ENCODE measurements around the gene ENTPD2. TPM values are rescaled to one million over a fixed set of nuclear protein-coding genes. Genes with fewer than 3 reads are reported as not detected.

The ENTPD2 gene
- total and polyA plus RNA-seq, 2 donors (not counting 1 experiment from before 2014, with no cell fraction given): not detected

DNA sequence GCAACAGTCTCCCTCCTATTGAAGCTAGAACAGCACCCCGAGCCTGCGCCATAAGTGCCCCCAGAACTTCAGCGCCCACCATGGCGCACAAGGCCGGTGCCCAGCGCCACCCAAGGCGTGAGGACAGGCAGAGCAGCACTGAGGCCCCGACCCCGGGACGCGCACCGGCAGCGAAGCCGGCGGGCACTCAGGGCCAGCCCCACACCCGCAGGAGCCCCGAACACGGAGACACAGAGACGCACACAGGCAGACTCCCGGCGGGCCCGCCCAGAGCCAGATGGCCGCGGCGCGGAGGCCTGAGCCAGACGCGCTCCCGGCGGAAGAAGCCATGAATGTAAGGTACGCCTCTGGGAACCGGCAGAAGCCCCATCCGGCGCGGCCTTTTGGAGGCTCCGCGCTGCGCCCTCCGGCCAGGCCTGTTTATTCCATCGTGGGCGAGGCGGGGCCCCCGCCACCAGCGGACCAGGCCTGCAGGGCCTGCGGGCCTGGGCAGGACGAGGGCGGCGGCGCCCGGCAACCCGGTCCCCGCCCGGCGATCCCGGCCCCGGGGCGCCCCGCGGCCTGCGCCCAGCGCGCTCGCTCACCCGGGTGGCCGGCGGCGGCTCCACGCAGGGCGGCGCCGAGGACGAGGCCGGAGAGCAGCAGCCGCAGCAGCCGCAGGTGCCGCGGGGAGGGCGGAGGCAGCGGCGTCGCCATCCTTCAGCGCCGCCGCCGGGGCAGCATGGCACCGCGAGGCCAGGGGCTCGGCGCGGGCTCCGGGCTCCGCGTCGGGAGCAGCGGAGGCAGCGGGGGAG lies 8.4 kb downstream of the ENTPD2 start:
- Mint-ChIP-seq H3K9me3 (ENCODE audit: insufficient read depth) (no peaks in the 10 kb centered on the region), H3K27ac (no peak overlapping the region), H3K27me3 (peaks cover 17% of the 10 kb centered on the region), H3K4me1 (peaks cover 10% of the 10 kb centered on the region), H3K4me3 (peak overlapping the region; percentile 19)
- TF ChIP-seq EZH2 (IDR thresholded peaks at IDR 0.05; ENCODE audit: borderline replicate concordance, insufficient read depth, low read depth, low read length, poor library complexity, severe bottlenecking): peak; percentile 94
- TF ChIP-seq, protein P1, sequence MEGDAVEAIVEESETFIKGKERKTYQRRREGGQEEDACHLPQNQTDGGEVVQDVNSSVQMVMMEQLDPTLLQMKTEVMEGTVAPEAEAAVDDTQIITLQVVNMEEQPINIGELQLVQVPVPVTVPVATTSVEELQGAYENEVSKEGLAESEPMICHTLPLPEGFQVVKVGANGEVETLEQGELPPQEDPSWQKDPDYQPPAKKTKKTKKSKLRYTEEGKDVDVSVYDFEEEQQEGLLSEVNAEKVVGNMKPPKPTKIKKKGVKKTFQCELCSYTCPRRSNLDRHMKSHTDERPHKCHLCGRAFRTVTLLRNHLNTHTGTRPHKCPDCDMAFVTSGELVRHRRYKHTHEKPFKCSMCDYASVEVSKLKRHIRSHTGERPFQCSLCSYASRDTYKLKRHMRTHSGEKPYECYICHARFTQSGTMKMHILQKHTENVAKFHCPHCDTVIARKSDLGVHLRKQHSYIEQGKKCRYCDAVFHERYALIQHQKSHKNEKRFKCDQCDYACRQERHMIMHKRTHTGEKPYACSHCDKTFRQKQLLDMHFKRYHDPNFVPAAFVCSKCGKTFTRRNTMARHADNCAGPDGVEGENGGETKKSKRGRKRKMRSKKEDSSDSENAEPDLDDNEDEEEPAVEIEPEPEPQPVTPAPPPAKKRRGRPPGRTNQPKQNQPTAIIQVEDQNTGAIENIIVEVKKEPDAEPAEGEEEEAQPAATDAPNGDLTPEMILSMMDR (IDR thresholded peaks at IDR 0.05): no peak
- DNase-seq (peak; percentile 56), ATAC-seq (ENCODE audit: low read depth) (no peak)
- peaks cover 0 to 79% (median 48%) of the 10 kb centered on the region in 4 experiments for H3K27me3 ChIP-seq (replicated peaks in 1 of 4; ENCODE audit: control extremely low read depth in 1 of 4, control insufficient read depth in 3 of 4, insufficient read depth in 4 of 4, low read length in 3 of 4)
- H3K9ac ChIP-seq (ENCODE audit: low read length): peak overlapping the region; percentile 39
- H3K36me3 ChIP-seq (replicated peaks in 1 of 2; ENCODE audit: control extremely low read depth in 1 of 2, control insufficient read depth in 1 of 2, extremely low read depth in 1 of 2, insufficient read depth in 2 of 2, low read length in 1 of 2): no peaks in the 10 kb centered on the region
- 3% methylated on average over 96 of the region's 96 CpGs for WGBS (ENCODE audit: insufficient coverage)
- intact Hi-C loops (cut with micrococcal nuclease): loop anchor here (1.0 to 2.0 kb wide), 2 partner anchors 22 to 191 kb away; no protein-coding TSS in a partner anchor
- peaks cover 24 to 42% of the 10 kb centered on the region in 2 donors for H3K4me1 ChIP-seq (ENCODE audit: control insufficient read depth in 2 of 2, insufficient read depth in 2 of 2, low read length in 2 of 2)
- H3K27ac ChIP-seq (ENCODE audit: low read length in 2 of 2): no peak overlapping the region
- H3K9me3 ChIP-seq (ENCODE audit: control extremely low read depth in 1 of 3, control insufficient read depth in 2 of 3, insufficient read depth in 1 of 3, low read length in 2 of 3): peaks cover 0 to 41% (median 0%) of the 10 kb centered on the region in 3 donors
- ChIA-PET POLR2A (interaction anchor here (0.5 kb wide), 1 partner anchor 25 kb away, joined by 3 read pairs; the partner anchor contains the start of gene SAPCD2), CTCF (interaction anchor here (1.0 to 3.2 kb wide), 9 partner anchors 9 to 23 kb away, joined by 4 to 61 read pairs (median 10); partner anchors contain the start of gene ABCA2)
- peak overlapping the region; percentile 28 for H2AFZ ChIP-seq (ENCODE audit: insufficient read depth, low read depth, low read length, poor library complexity, severe bottlenecking)
- H3K79me2 ChIP-seq (ENCODE audit: control insufficient read depth, insufficient read depth, low read length): no peaks in the 10 kb centered on the region
- peak overlapping the region; percentile 85 for H3K4me2 ChIP-seq (replicated peaks; ENCODE audit: low read depth, low read length, poor library complexity, severe bottlenecking)
- peak overlapping the region in 3 of 5 experiments; percentile 18 to 46 (median 23) for H3K4me3 ChIP-seq (ENCODE audit: control extremely low read depth in 1 of 5, extremely low read depth in 1 of 5, insufficient read depth in 1 of 5, low read depth in 2 of 5, low read length in 4 of 5)
- H4K20me1 ChIP-seq (ENCODE audit: control insufficient read depth, insufficient read depth, low read length, poor library complexity, severe bottlenecking): peaks cover 5% of the 10 kb centered on the region
